Measurements from ENCODE around the gene ADNP2.

The ADNP2 gene

GRCh38 chr18:80167331-80167730, 58.3 kb downstream of the ADNP2 start:
- no peak overlapping the region for H3K9ac ChIP-seq (ENCODE audit: low read depth, low read length, poor library complexity, severe bottlenecking)

GRCh38 chr18:80167931-80168330, 58.9 kb downstream of the ADNP2 start:
- no peak for TF ChIP-seq EZH2phosphoT487 (IDR thresholded peaks at IDR 0.05; ENCODE audit: borderline replicate concordance)
- TF ChIP-seq, protein P1, sequence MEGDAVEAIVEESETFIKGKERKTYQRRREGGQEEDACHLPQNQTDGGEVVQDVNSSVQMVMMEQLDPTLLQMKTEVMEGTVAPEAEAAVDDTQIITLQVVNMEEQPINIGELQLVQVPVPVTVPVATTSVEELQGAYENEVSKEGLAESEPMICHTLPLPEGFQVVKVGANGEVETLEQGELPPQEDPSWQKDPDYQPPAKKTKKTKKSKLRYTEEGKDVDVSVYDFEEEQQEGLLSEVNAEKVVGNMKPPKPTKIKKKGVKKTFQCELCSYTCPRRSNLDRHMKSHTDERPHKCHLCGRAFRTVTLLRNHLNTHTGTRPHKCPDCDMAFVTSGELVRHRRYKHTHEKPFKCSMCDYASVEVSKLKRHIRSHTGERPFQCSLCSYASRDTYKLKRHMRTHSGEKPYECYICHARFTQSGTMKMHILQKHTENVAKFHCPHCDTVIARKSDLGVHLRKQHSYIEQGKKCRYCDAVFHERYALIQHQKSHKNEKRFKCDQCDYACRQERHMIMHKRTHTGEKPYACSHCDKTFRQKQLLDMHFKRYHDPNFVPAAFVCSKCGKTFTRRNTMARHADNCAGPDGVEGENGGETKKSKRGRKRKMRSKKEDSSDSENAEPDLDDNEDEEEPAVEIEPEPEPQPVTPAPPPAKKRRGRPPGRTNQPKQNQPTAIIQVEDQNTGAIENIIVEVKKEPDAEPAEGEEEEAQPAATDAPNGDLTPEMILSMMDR (conservative IDR thresholded peaks at IDR 0.05; ENCODE audit: low read length) = no peak
- no peaks in the 10 kb centered on the region for H3K36me3 ChIP-seq (ENCODE audit: insufficient read depth, low read length)
- H2AFZ ChIP-seq (ENCODE audit: low read length) = no peak overlapping the region
- no peak overlapping the region for H3K9ac ChIP-seq (ENCODE audit: low read depth, low read length, poor library complexity, severe bottlenecking)
- H3F3A ChIP-seq (ENCODE audit: low read depth) = no peaks in the 10 kb centered on the region
- H3K4me1 ChIP-seq (ENCODE audit: insufficient read depth, low read length, poor library complexity, severe bottlenecking) = no peaks in the 10 kb centered on the region
- no peak overlapping the region for H3K4me2 ChIP-seq (ENCODE audit: low read depth, low read length, poor library complexity, severe bottlenecking)
- H3K9me3 ChIP-seq (ENCODE audit: insufficient read depth, low read depth, low read length) = peaks cover 15% of the 10 kb centered on the region; the same call in 1 of the 2 replicates
- H3K9me2 ChIP-seq (replicated peaks; ENCODE audit: low read depth, low read length) = no peaks in the 10 kb centered on the region
- H4K20me1 ChIP-seq (ENCODE audit: insufficient read depth, low read length, poor library complexity, severe bottlenecking) = no peaks in the 10 kb centered on the region
- H3K4me3 ChIP-seq (ENCODE audit: low read length, poor library complexity, severe bottlenecking) = no peak overlapping the region
- no peaks in the 10 kb centered on the region for H3K27me3 ChIP-seq (ENCODE audit: insufficient read depth, low read length, poor library complexity, severe bottlenecking)
- no peaks in the 10 kb centered on the region for H3K79me2 ChIP-seq (ENCODE audit: insufficient read depth, low read length)

More at GRCh38 chr18:80167331-80167730, 58.3 kb downstream of the ADNP2 start:
- H3K36me3 ChIP-seq (ENCODE audit: insufficient read depth, low read length) = no peaks in the 10 kb centered on the region
- no peak overlapping the region for H3K4me3 ChIP-seq (ENCODE audit: low read length, poor library complexity, severe bottlenecking)
- no peaks in the 10 kb centered on the region for H4K20me1 ChIP-seq (ENCODE audit: insufficient read depth, low read length, poor library complexity, severe bottlenecking)
- no peaks in the 10 kb centered on the region for H3K9me2 ChIP-seq (replicated peaks; ENCODE audit: low read depth, low read length)
- peaks cover 19% of the 10 kb centered on the region; the same call in 1 of the 2 replicates for H3K9me3 ChIP-seq (ENCODE audit: insufficient read depth, low read depth, low read length)
- no peak overlapping the region for H3K4me2 ChIP-seq (ENCODE audit: low read depth, low read length, poor library complexity, severe bottlenecking)
- no peaks in the 10 kb centered on the region for H3K27me3 ChIP-seq (ENCODE audit: insufficient read depth, low read length, poor library complexity, severe bottlenecking)
- TF ChIP-seq, protein P1 (conservative IDR thresholded peaks at IDR 0.05; ENCODE audit: low read length) = no peak
- no peak for TF ChIP-seq EZH2phosphoT487 (IDR thresholded peaks at IDR 0.05; ENCODE audit: borderline replicate concordance)
- H2AFZ ChIP-seq (ENCODE audit: low read length) = no peak overlapping the region
- H3F3A ChIP-seq (ENCODE audit: low read depth) = no peaks in the 10 kb centered on the region
- no peaks in the 10 kb centered on the region for H3K79me2 ChIP-seq (ENCODE audit: insufficient read depth, low read length)
- H3K4me1 ChIP-seq (ENCODE audit: insufficient read depth, low read length, poor library complexity, severe bottlenecking) = no peaks in the 10 kb centered on the region

GRCh38 chr18:80168346-80168745, 59.3 kb downstream of the ADNP2 start:
- Histone ChIP-seq H2AFZ (ENCODE audit: low read length) (no peak overlapping the region), H3K4me1 (ENCODE audit: insufficient read depth, low read length, poor library complexity, severe bottlenecking) (no peaks in the 10 kb centered on the region), H3K9me3 (ENCODE audit: insufficient read depth, low read depth, low read length) (peaks cover 11% of the 10 kb centered on the region; the same call in 1 of the 2 replicates), H3K36me3 (ENCODE audit: insufficient read depth, low read length) (no peaks in the 10 kb centered on the region), H3K79me2 (ENCODE audit: insufficient read depth, low read length) (no peaks in the 10 kb centered on the region), H4K20me1 (ENCODE audit: insufficient read depth, low read length, poor library complexity, severe bottlenecking) (no peaks in the 10 kb centered on the region), H3K4me2 (ENCODE audit: low read depth, low read length, poor library complexity, severe bottlenecking) (no peak overlapping the region), H3K27me3 (ENCODE audit: insufficient read depth, low read length, poor library complexity, severe bottlenecking) (no peaks in the 10 kb centered on the region), H3F3A (ENCODE audit: low read depth) (no peaks in the 10 kb centered on the region), H3K4me3 (ENCODE audit: low read length, poor library complexity, severe bottlenecking) (no peak overlapping the region), H3K9ac (ENCODE audit: low read depth, low read length, poor library complexity, severe bottlenecking) (no peak overlapping the region), H3K9me2 (replicated peaks; ENCODE audit: low read depth, low read length) (no peaks in the 10 kb centered on the region)
- TF ChIP-seq, protein P1 (conservative IDR thresholded peaks at IDR 0.05; ENCODE audit: low read length) = no peak
- no peak for TF ChIP-seq EZH2phosphoT487 (IDR thresholded peaks at IDR 0.05; ENCODE audit: borderline replicate concordance)
